ENCODE results near the gene LRGUK. TPM values are rescaled to one million over a fixed set of nuclear protein-coding genes. Genes with fewer than 3 reads are reported as not detected.

Gene LRGUK
- total and polyA plus RNA-seq, 2 of the 4 experiments (the other 2 are of a cell fraction): 0.07 TPM; not detected in 1

- Histone ChIP-seq H4K91ac (ENCODE audit: insufficient read depth, low read depth, low read length) (no peak overlapping the region), H3K36me3 (ENCODE audit: control insufficient read depth, insufficient read depth, low read length) (peaks cover 16% of the 10 kb centered on the region), H2BK15ac (ENCODE audit: low read depth, low read length) (no peak overlapping the region), H3K9me1 (ENCODE audit: insufficient read depth, low read length) (no peaks in the 10 kb centered on the region; the same call in 1 of the 2 replicates), H2AFZ (replicated peaks; ENCODE audit: low read length, poor library complexity) (no peak overlapping the region), H2AK9ac (replicated peaks; ENCODE audit: low read depth, low read length, poor library complexity) (no peak overlapping the region), H3K9me3 (ENCODE audit: control insufficient read depth, insufficient read depth, low read length) (no peaks in the 10 kb centered on the region), H3K4ac (ENCODE audit: low read depth, low read length) (no peak overlapping the region), H3K9ac (ENCODE audit: low read depth, low read length) (no peak overlapping the region), H3K18ac (ENCODE audit: low read depth, low read length) (no peak overlapping the region), H3K23ac (ENCODE audit: low read depth, low read length) (no peak overlapping the region), H2BK5ac (ENCODE audit: low read depth, low read length, poor library complexity, severe bottlenecking) (no peak overlapping the region), H3K14ac (replicated peaks; ENCODE audit: low read depth, low read length) (no peak overlapping the region), H3K4me2 (ENCODE audit: low read depth, low read length) (no peak overlapping the region), H2BK20ac (ENCODE audit: low read depth, low read length) (no peak overlapping the region), H3K4me3 (ENCODE audit: insufficient read depth, low read depth, low read length) (no peak overlapping the region), H2AK5ac (ENCODE audit: low read depth, low read length) (no peak overlapping the region), H4K20me1 (ENCODE audit: insufficient read depth, low read length) (no peaks in the 10 kb centered on the region), H4K5ac (ENCODE audit: low read depth, low read length) (no peak overlapping the region), H3K56ac (ENCODE audit: extremely low read depth, insufficient read depth, low read length) (no peak overlapping the region), H3K79me1 (ENCODE audit: low read depth in 1 of 2, low read length in 2 of 2) (no peaks in the 10 kb centered on the region), H3K27ac (ENCODE audit: insufficient read depth, low read length) (no peak overlapping the region), H2BK120ac (ENCODE audit: low read depth, low read length) (no peak overlapping the region), H3K4me1 (ENCODE audit: control insufficient read depth, insufficient read depth, low read length) (peaks cover 4% of the 10 kb centered on the region; the same call in 1 of the 2 replicates), H3K27me3 (ENCODE audit: control insufficient read depth, insufficient read depth, low read length) (no peaks in the 10 kb centered on the region), H4K8ac (ENCODE audit: low read depth in 2 of 2, low read length in 2 of 2) (no peak overlapping the region)
- TF ChIP-seq ELK1 (IDR thresholded peaks at IDR 0.05; ENCODE audit: borderline replicate concordance, low read depth, low read length): no peak
- TF ChIP-seq MAZ (IDR thresholded peaks at IDR 0.05; ENCODE audit: borderline replicate concordance, low read depth, low read length): no peak
- no peak for TF ChIP-seq RFX5 (IDR thresholded peaks at IDR 0.05; ENCODE audit: low read depth, low read length)
- TF ChIP-seq MAFK (IDR thresholded peaks at IDR 0.05; ENCODE audit: low read depth, low read length): no peak
- TF ChIP-seq, protein P1, sequence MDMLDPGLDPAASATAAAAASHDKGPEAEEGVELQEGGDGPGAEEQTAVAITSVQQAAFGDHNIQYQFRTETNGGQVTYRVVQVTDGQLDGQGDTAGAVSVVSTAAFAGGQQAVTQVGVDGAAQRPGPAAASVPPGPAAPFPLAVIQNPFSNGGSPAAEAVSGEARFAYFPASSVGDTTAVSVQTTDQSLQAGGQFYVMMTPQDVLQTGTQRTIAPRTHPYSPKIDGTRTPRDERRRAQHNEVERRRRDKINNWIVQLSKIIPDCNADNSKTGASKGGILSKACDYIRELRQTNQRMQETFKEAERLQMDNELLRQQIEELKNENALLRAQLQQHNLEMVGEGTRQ (IDR thresholded peaks at IDR 0.05; ENCODE audit: low read depth, low read length): no peak
- TF ChIP-seq CHD1 (IDR thresholded peaks at IDR 0.05; ENCODE audit: low read depth, low read length): no peak
- TF ChIP-seq POLR2A (IDR thresholded peaks at IDR 0.05; ENCODE audit: low read depth, low read length): no peak
- no peak for TF ChIP-seq FOS (IDR thresholded peaks at IDR 0.05; ENCODE audit: low read depth, low read length)
- TF ChIP-seq BHLHE40 (IDR thresholded peaks at IDR 0.05; ENCODE audit: low read depth, low read length): no peak
- no peak for TF ChIP-seq SMC3 (IDR thresholded peaks at IDR 0.05; ENCODE audit: low read depth, low read length)
- no peak for TF ChIP-seq CEBPB (IDR thresholded peaks at IDR 0.05; ENCODE audit: low read depth, low read length)
- no peak for TF ChIP-seq RCOR1 (IDR thresholded peaks at IDR 0.05; ENCODE audit: insufficient replicate concordance, low read length)
- no peak for TF ChIP-seq NFE2L2 (IDR thresholded peaks at IDR 0.05; ENCODE audit: low read depth, low read length)
- no peak for TF ChIP-seq CTCF (conservative IDR thresholded peaks at IDR 0.05; ENCODE audit: low read depth, low read length)
- intact Hi-C loops (cut with micrococcal nuclease): loop anchor here (5.0 kb wide), 1 partner anchor 75 kb away; no protein-coding TSS in a partner anchor
- in situ Hi-C loops (cut with MboI; ENCODE audit: low sequenced_read_pairs): no loop called here
- ATAC-seq (ENCODE audit: low read depth) (no peak), DNase-seq (no peak)
- no TSS peak for BruUV-seq (replicated peaks)
- dilution Hi-C loops (cut with HindIII; ENCODE audit: low sequenced_read_pairs, unreplicated experiment): no loop called here
- WGBS, 2 experiments (ENCODE audit: extremely low coverage in 2 of 2, insufficient read length in 1 of 2): no CpG with 5 or more reads among the region's 2 CpGs
- ChIA-PET CTCF (no interaction called here), POLR2A (ENCODE audit: unreplicated experiment) (no interaction called here)
Measured at GRCh38 chr7:134297489-134297888, 170.3 kb downstream of the LRGUK start.
